ENCODE results near the gene NAV2.

GRCh38 chr11:19866037-19866436 lies 153.4 kb downstream of the NAV2 start:
- no peak for TF ChIP-seq JUND (IDR thresholded peaks at IDR 0.05)
- no peak for TF ChIP-seq RAD21 (IDR thresholded peaks at IDR 0.05; ENCODE audit: low read depth)
- no peak for TF ChIP-seq SRF (IDR thresholded peaks at IDR 0.05; ENCODE audit: low read depth)
- no peak for TF ChIP-seq EZH2phosphoT487 (IDR thresholded peaks at IDR 0.05; ENCODE audit: borderline replicate concordance)
- TF ChIP-seq CTCF (IDR thresholded peaks at IDR 0.05 in 2 of 3, conservative IDR thresholded peaks at IDR 0.05 in 1 of 3; ENCODE audit: borderline replicate concordance in 1 of 3, insufficient read depth in 1 of 3, low read depth in 2 of 3, low read length in 2 of 3): no peak
- TF ChIP-seq EGR1 (IDR thresholded peaks at IDR 0.05; ENCODE audit: low read depth): no peak
- TF ChIP-seq ELF1 (IDR thresholded peaks at IDR 0.05; ENCODE audit: borderline replicate concordance, low read depth): no peak
- no peak for TF ChIP-seq SP1 (IDR thresholded peaks at IDR 0.05; ENCODE audit: low read depth)
- TF ChIP-seq YY1 (IDR thresholded peaks at IDR 0.05; ENCODE audit: extremely low read depth, insufficient replicate concordance, low read depth, low read length): no peak

All from HCT116 (cell line).